GM18868 (cell line): ENCODE measurements around the gene ZNF438.

ENCODE experiments used
- ATAC-seq: cut with Tn5 transposase; IDR thresholded peaks from one replicate; pipeline ENCODE4 v1.9.1; 2021; ENCODE audit warnings: mild to moderate bottlenecking, moderate library complexity; ENCODE audit not compliant: unreplicated experiment

The ZNF438 gene

GRCh38 chr10:30830315-30831230 is 201.1 kb downstream of the ZNF438 start:
- no peak for ATAC-seq

- no peak for ATAC-seq
These were observed 201.8 kb downstream of the ZNF438 start for GRCh38 chr10:30829901-30830300.

- ATAC-seq: no peak
These were observed 203.0 kb downstream of the ZNF438 start for GRCh38 chr10:30828680-30829079.

- ATAC-seq: no peak
These were observed 203.5 kb downstream of the ZNF438 start for GRCh38 chr10:30828164-30828563.

DNA sequence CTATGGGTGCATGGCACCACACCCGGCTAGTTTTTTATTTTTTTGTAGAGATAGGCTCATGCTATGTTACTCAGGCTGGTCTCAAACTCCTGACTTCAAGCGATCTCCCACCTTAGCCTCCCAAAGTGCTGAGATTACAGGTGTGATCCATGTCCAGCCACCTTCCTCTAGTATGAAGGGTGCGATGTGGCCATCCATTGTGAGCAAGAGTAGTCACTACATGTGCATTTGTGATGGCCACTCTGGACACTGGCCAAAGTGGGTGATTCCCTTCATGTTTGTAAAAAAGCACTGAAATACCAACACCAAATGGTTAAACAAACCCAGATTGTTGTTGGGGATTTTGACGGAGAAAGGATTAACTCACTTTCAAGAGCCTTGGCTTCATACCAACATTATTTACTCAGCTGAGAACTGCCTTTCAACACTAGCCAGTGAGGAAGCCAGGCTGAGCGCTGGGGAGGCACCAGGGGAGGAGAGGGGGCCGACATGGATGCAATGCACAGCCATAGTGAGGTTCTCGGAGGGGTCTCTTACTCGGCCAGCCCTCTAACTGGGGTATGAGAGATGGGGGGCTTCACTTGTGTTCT is 204.0 kb downstream of the ZNF438 start:
- ATAC-seq: no peak

DNA sequence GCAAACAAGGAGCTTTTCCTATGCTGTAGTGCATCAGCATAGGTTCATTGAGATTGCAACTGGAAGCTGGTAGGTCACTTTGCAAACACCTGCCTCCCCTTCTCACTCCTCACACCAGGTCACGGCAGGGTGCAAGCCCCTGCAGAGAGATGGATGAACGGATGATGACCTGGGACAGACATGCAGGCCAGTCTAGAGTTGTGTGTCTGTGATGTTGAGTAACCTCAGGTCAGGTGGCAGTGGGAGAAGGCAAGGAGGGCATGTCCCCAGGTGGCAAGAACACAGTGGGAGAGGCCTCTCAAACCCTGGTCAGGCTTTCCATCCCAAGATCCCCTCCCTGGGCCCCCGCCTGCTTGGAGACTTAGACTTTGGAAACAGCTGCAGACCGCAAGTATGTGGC is 205.0 kb downstream of the ZNF438 start:
- ATAC-seq: no peak

DNA sequence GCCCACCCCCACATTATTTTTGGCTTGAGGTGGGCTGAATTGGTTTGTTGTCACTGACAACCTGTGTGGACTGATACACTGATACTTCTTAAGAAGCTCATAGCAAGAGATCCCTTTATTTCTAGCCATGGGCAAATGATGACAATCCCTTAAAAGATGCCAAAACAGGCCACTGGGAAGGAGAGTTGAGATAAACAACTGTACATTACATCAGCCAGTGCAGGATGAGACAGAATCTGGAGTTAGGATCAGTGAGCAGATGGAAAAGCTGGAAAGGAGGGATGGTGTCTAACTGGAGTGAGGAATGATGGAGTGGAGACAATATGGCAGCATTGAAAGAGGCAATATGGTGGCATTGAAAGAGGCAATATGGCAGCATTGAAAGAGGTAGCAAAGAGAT is 206.2 kb downstream of the ZNF438 start:
- no peak for ATAC-seq

- no peak for ATAC-seq
These were observed 206.6 kb downstream of the ZNF438 start for GRCh38 chr10:30825022-30825421.

DNA sequence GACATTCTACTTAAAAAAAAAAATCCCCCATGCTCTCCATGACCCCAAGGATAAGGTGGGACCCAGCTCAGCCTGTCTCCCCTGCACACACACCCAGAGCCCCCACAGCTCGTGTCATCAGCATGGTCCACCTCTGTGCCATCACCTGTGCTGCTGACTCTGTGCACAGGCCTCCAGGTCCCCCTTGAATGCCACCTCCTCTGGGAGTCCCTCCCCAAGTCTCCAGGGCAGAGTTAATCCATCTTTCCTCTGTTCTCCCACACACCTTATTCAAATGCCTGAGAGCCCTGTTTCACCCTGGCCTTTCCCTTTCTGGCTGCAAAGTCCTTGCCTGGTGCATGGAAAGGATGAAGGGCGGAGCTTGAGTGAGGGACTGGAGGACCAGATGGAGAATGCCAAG is 208.0 kb downstream of the ZNF438 start:
- no peak for ATAC-seq

DNA sequence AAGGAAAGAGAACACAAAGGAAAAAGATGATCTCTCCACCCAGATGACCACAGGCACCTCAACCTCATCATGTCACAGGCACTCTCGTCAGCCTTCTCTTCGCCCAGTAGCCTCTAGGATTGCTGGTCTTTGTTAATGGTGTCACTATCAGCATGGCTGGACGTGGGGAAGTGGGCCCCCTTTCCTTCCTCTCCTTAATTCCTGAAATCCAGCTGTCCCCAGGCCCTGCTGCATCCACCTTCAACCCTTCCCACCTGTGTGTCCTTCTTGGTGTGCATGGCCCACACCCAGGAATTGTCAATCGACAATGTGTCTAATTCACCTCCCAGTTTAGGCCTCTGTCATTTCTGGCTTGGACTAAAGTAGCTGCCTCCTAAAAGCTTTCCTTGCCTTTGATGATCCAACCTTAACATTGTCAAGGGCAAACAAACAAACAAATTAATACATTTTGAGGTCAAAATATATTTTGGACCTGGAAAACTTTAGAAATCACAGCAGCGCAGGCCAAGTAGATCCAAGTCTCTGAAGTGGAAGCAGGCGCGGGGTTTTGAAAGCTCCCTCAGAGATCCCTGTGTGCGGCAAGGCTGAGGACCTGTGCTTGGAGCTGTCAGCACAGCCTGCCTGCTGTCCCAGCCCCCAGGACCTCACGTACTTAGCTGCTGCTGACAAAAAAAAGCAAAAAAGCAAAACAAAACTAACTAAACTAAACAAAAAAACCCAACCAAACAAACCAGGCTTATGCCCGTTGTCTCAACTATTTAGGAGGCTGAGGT is 208.8 kb downstream of the ZNF438 start:
- ATAC-seq: no peak

DNA sequence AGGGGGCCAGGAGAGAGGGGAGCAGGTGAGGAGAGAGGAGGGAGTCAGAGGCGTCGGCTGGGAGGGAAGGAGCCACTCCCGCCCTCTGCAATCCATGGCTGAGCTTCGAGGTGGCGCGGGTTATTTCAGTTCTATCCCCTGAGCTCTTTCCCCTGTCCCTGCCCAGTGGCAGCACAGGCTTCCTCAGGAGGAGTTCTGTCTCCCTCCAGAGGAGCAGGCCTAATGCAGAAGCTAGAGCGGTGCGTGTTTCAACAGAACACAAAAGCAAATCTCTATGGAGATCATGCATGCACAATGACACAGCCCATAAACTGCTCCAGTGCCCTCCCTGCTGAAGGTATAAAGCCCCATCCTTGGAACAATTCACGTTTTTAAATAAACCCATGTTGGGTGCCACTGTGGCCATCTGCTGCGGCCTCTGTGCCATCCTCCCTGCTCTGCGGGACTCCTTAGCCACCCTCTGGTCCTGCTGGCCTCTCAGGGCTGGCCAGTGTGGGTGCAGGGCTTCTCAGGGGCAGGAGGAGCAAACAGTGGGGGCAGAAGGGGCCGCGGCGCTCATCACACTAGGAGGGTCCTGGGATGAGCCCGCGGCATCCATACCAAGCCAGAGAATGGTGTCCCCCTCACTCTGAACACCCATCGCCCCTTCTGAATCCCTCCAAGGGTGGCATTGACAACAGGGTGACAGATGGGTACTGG is 209.5 kb downstream of the ZNF438 start:
- ATAC-seq: no peak

- ATAC-seq: no peak
These were observed 210.2 kb downstream of the ZNF438 start for GRCh38 chr10:30821261-30821993.

GRCh38 chr10:30820261-30820991 is 211.2 kb downstream of the ZNF438 start:
- no peak for ATAC-seq

DNA sequence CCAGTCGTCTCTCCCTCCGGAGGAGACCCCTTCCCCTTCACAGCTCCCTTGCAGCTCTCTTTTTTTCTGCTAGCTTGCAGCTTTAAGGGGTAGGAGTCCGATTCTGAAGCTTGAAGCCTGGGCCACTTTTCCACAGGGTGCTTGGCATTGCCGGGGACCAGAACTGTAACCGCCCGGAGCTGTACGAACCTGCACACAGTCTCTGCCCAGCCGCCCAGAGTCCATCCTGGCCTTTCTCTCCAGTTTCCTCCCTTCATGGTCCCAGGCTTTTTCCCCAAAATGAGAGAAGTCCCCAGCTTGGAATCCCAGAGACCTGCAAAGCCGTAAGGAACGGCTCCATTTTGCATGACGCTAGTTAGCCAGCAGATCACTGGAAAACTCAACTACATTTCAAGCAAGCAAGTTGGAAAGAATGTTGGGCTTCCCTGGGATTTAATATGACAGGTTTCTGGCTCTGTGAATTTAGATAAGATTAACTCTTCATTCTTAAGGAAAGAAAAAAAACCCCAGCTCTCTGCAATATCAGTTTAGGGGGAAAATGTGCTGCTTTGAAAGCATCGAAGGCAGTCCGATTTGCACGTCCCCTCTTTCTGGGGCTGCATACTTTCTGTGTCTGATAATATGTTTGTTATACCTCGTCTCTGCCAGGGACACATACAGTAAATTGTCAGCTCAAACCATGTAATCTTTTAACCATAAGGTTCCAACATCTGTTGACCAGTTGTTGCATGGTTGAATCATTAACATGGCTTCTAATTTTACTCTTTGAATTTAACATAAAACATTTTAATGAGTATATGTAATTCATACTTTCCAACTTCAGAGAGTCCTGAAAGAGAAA is 212.1 kb downstream of the ZNF438 start:
- ATAC-seq: no peak

GRCh38 chr10:30818854-30819253 is 212.8 kb downstream of the ZNF438 start:
- ATAC-seq: no peak

DNA sequence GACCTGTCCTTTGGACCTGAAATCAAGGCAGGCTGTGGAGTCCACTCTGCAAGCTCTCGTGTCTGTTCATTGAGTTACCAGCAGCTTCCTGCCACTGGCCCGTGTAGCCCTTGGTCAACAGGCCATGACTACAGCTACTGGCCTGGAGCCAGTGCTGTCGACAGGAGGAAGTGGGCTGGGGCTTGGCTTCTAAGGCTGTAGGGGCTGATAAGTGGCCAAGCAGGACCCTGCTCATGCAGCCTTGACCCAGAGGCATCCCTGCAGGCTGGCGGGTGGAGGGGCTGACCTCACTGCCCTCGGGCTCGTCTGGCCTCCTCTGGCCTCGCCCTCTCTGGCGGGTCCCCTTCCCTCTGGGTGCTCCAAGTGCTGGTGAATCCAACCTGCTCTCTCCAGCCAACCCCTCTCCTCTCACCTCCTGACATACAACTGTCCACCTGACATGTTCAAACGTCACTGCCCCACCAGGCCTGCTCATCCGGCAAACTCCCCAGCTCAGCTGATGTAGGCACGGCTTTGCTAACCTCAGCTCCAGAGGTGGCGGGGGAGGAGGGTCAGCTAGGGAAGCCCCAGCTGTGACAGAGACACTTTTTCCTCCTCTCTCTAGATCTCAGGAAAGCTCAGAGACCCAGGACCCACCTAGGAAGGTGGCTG is 213.5 kb downstream of the ZNF438 start:
- no peak for ATAC-seq

GRCh38 chr10:30817541-30817940 is 214.1 kb downstream of the ZNF438 start:
- ATAC-seq: no peak

- no peak for ATAC-seq
These were observed 214.9 kb downstream of the ZNF438 start for GRCh38 chr10:30816820-30817171.
